Left ventricle myocardium inferior (tissue), 1 donor: ENCODE results near the gene COX8C. TPM values are rescaled to one million over a fixed set of nuclear protein-coding genes. Genes with fewer than 3 reads are reported as not detected.
A peak's percentile ranks its signal among the peaks of the same experiment; 100 is the strongest.

Source experiments
- DNase-seq: peaks from one replicate; pipeline ENCODE4 v3.0.0-alpha.2; 2020
- H3K27ac ChIP-seq: fragments of 200-600 bp; replicated peaks from 2 replicates; pipeline ENCODE4 v1.8.0; 2021
- H3K27me3 ChIP-seq: fragments of 200-600 bp; 2 replicates; pipeline ENCODE4 v1.8.0; 2021; ENCODE audit warnings: low read depth
- H3K36me3 ChIP-seq: fragments of 200-600 bp; 2 replicates; pipeline ENCODE4 v1.8.0; 2021
- H3K4me1 ChIP-seq: fragments of 200-600 bp; 2 replicates; pipeline ENCODE4 v1.8.0; 2021
- H3K4me3 ChIP-seq: fragments of 200-600 bp; 2 replicates; pipeline ENCODE4 v1.8.0; 2021; ENCODE audit warnings: mild to moderate bottlenecking, moderate library complexity
- H3K9me3 ChIP-seq: fragments of 200-600 bp; replicated peaks from 2 replicates; pipeline ENCODE4 v1.8.0; 2021
- intact Hi-C: fragments of 100-400 bp; cut with micrococcal nuclease; formaldehyde crosslinking; loops from one replicate; pipeline ENCODE4 v1.11.0; 2022
- total RNA-seq: library from RNA; stranded (reverse); fragmentation: NEBNext Ultra II Directional; extraction: Animal tissue kit (Norgen Biotek cat#: 25700); gene quantifications from one replicate; pipeline ENCODE4 v1.2.1, GENCODE V29; 2021
- TF ChIP-seq, protein P1 (sequence below): fragments of 200-600 bp; IDR thresholded peaks from 2 replicates; pipeline ENCODE4 v1.8.0; 2021; ENCODE audit warnings: antibody characterized with exemption, mild to moderate bottlenecking, borderline replicate concordance
- donor health status: DM: no; HTN: yes; CAD: no; lungs with severe emphysema.

The COX8C gene
- total RNA-seq, 1 donor from 2014 or later, result 1.3 TPM

DNA sequence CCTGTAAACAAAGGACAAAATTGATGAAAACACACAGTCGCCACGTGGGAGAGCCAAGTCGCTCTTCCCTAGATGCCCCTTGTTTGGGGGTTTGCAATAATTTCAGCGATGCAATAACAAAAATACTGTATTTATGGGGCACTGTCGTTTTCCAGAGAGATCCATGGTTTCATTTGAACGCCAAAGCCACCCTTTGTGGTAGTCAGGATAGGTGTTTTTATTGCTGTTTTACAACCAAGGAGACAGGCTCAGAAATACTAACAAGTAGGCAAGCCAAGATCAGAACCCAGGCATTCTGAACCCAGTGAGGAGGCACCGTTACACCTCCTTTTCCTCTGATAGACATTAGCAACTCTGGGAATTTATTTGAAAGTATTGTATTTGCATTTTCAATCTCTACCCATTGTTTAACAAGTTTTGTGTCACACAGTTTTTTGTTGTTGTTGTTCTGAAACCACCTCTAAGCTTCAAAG lies 13.3 kb upstream of the COX8C start:
- Histone ChIP-seq H3K27ac (peak overlapping the region; percentile 99), H3K4me3 (peak overlapping the region; percentile 95), H3K36me3 (peaks cover 8% of the 10 kb centered on the region), H3K9me3 (peaks cover 9% of the 10 kb centered on the region), H3K4me1 (peaks cover 49% of the 10 kb centered on the region), H3K27me3 (no peaks in the 10 kb centered on the region)
- intact Hi-C loops, result no loop called here
- TF ChIP-seq, protein P1, sequence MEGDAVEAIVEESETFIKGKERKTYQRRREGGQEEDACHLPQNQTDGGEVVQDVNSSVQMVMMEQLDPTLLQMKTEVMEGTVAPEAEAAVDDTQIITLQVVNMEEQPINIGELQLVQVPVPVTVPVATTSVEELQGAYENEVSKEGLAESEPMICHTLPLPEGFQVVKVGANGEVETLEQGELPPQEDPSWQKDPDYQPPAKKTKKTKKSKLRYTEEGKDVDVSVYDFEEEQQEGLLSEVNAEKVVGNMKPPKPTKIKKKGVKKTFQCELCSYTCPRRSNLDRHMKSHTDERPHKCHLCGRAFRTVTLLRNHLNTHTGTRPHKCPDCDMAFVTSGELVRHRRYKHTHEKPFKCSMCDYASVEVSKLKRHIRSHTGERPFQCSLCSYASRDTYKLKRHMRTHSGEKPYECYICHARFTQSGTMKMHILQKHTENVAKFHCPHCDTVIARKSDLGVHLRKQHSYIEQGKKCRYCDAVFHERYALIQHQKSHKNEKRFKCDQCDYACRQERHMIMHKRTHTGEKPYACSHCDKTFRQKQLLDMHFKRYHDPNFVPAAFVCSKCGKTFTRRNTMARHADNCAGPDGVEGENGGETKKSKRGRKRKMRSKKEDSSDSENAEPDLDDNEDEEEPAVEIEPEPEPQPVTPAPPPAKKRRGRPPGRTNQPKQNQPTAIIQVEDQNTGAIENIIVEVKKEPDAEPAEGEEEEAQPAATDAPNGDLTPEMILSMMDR, result no peak
- DNase-seq, result no peak

- TF ChIP-seq, protein P1, result no peak
- H3K27me3 ChIP-seq, result no peaks in the 10 kb centered on the region
- H3K9me3 ChIP-seq, result peaks cover 9% of the 10 kb centered on the region
- H3K36me3 ChIP-seq, result peaks cover 8% of the 10 kb centered on the region
- H3K4me3 ChIP-seq, result no peak overlapping the region
- peaks cover 18% of the 10 kb centered on the region for H3K4me1 ChIP-seq
- DNase-seq, result no peak
- intact Hi-C loops, result no loop called here
- no peak overlapping the region for H3K27ac ChIP-seq
Observed at GRCh38 chr14:93337143-93337753, 9.7 kb upstream of the COX8C start.

- no peak overlapping the region for H3K4me3 ChIP-seq
- no peak for DNase-seq
- TF ChIP-seq, protein P1, result no peak
- H3K4me1 ChIP-seq, result peaks cover 17% of the 10 kb centered on the region
- H3K27ac ChIP-seq, result no peak overlapping the region
- no peaks in the 10 kb centered on the region for H3K27me3 ChIP-seq
- H3K36me3 ChIP-seq, result peaks cover 8% of the 10 kb centered on the region
- intact Hi-C loops, result no loop called here
- peaks cover 9% of the 10 kb centered on the region for H3K9me3 ChIP-seq
Observed at GRCh38 chr14:93337884-93338283, 9.1 kb upstream of the COX8C start.

GRCh38 chr14:93343266-93343665 lies 3.7 kb upstream of the COX8C start:
- intact Hi-C loops, result no loop called here
- H3K9me3 ChIP-seq, result no peaks in the 10 kb centered on the region
- no peak overlapping the region for H3K4me3 ChIP-seq
- H3K36me3 ChIP-seq, result no peaks in the 10 kb centered on the region
- H3K4me1 ChIP-seq, result no peaks in the 10 kb centered on the region
- no peaks in the 10 kb centered on the region for H3K27me3 ChIP-seq
- DNase-seq, result no peak
- TF ChIP-seq, protein P1, result no peak
- H3K27ac ChIP-seq, result no peak overlapping the region

DNA sequence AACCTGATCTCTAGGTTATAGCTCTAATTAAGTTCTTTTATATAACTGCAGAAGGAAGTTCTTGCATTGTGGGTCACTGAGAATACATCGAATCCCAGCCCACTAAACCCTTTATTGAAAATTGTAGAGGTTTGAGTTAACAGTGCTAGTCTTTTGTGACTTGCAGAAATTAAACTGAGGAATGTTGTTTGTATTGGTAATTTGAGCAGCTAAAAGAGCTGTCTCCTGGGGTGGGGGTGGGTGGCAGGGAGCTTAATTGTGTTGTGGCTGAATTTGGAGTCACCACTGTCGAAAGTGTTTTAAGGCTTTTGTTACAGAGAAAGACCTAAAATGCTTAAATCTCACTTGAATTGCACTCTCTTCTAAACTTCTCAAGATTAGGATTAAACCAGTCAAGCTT lies 3.2 kb upstream of the COX8C start:
- Histone ChIP-seq H3K27ac (no peak overlapping the region), H3K36me3 (no peaks in the 10 kb centered on the region), H3K4me3 (no peak overlapping the region), H3K27me3 (no peaks in the 10 kb centered on the region), H3K4me1 (no peaks in the 10 kb centered on the region), H3K9me3 (no peaks in the 10 kb centered on the region)
- DNase-seq, result no peak
- intact Hi-C loops, result no loop called here
- TF ChIP-seq, protein P1, result no peak
